Measurements from ENCODE around the gene MUS81.
"Not testable (repeated sequence)": the region's sequence is repeated elsewhere in the genome, so short reads cannot be mapped to it uniquely, and the experiment has no call there.

The MUS81 gene

GRCh38 chr11:65848693-65849092 is 11.5 kb upstream of the MUS81 start:
- FAIRE-seq = not testable (repeated sequence)

GRCh38 chr11:65849366-65849765 is 10.9 kb upstream of the MUS81 start:
- FAIRE-seq = no peak

- FAIRE-seq = no peak
These were observed 10.4 kb upstream of the MUS81 start for GRCh38 chr11:65849771-65850216.

GRCh38 chr11:65850217-65851082 is 9.8 kb upstream of the MUS81 start:
- no peak for FAIRE-seq

GRCh38 chr11:65851083-65851579 is 9.1 kb upstream of the MUS81 start:
- no peak for FAIRE-seq

GRCh38 chr11:65851811-65852507 is 8.3 kb upstream of the MUS81 start:
- no peak for FAIRE-seq

GRCh38 chr11:65852508-65853245 is 7.6 kb upstream of the MUS81 start:
- no peak for FAIRE-seq

GRCh38 chr11:65853246-65853979 is 6.8 kb upstream of the MUS81 start:
- FAIRE-seq = no peak

GRCh38 chr11:65854161-65854592 is 6.1 kb upstream of the MUS81 start:
- no peak for FAIRE-seq

GRCh38 chr11:65854852-65855837 is 5.1 kb upstream of the MUS81 start:
- no peak for FAIRE-seq

GRCh38 chr11:65855927-65856363 is 4.3 kb upstream of the MUS81 start:
- no peak for FAIRE-seq

GRCh38 chr11:65856689-65857499 is 3.3 kb upstream of the MUS81 start:
- no peak for FAIRE-seq

- FAIRE-seq = no peak
These were observed 2.8 kb upstream of the MUS81 start for GRCh38 chr11:65857500-65857852.

- no peak for FAIRE-seq
These were observed 2.2 kb upstream of the MUS81 start, which contains the start of gene CFL1 for GRCh38 chr11:65857853-65858680. CFL1 (minus strand) TSS chr11:65858180; CDS start chr11:65858099, 81 bp downstream.

- no peak for FAIRE-seq
These were observed 1.5 kb upstream of the MUS81 start for GRCh38 chr11:65858681-65859087.

- no peak for FAIRE-seq
These were observed 980 bp upstream of the MUS81 start for GRCh38 chr11:65859095-65859811.

- FAIRE-seq = no peak
These were observed 388 bp upstream of the MUS81 start for GRCh38 chr11:65859812-65860277.

- no peak for FAIRE-seq
These were observed 902 bp downstream of the MUS81 start for GRCh38 chr11:65861165-65861505.
